B cell (primary cell): ENCODE results near the gene DNAL1.

ENCODE experiments used
- EZH2 ChIP-seq: IDR thresholded peaks from 2 replicates; pipeline ENCODE4 v1.6.1; 2012; ENCODE audit warnings: borderline replicate concordance, low read depth, mild to moderate bottlenecking, moderate library complexity, low read length; ENCODE audit not compliant: insufficient read depth, poor library complexity, severe bottlenecking
- TF ChIP-seq, protein P1 (sequence below): fragments of 200-600 bp; IDR thresholded peaks from one replicate; pipeline ENCODE4 v1.8.0; 2022; ENCODE audit warnings: antibody characterized with exemption, mild to moderate bottlenecking

DNA sequence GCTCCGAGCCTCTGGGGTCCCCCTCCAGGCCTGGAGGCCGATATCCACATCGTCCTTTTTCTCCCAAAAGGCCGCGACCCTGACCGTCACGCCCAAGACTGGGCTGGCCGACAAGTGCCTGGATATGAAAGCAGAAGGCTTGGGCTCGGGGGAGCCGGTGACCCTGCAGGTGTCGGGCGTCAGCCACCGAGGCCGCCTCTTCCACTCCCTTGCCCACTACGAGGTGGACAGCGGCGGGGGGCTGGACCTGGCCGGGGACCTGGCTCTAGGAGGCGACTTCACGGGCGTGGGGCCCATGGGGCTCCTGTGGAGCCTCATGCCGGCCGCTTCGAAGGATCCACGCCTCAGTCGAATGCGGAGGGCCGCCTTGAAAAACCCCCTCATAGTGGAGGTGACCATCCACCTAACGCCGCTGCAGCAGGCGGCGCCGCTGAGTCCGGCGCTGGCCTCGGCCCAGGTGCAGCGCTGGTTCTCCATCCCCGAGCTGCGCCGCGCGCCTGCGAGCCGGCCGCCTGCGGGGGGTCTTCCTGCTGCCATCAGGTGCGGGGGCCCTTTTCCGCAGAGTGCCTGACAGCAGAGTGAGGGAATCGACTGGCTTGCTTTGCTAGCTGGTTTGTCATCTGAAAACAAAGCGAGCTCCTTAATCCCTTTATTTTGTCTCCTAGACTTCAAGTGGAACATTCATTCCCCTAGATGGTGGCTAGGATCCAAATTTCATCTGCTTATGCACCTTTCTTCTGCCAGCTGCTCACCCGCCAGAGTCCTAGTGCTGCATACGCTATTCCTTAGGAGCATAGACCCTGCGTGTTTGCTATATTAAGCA is 10.6 kb upstream of the DNAL1 start:
- TF ChIP-seq, protein P1, sequence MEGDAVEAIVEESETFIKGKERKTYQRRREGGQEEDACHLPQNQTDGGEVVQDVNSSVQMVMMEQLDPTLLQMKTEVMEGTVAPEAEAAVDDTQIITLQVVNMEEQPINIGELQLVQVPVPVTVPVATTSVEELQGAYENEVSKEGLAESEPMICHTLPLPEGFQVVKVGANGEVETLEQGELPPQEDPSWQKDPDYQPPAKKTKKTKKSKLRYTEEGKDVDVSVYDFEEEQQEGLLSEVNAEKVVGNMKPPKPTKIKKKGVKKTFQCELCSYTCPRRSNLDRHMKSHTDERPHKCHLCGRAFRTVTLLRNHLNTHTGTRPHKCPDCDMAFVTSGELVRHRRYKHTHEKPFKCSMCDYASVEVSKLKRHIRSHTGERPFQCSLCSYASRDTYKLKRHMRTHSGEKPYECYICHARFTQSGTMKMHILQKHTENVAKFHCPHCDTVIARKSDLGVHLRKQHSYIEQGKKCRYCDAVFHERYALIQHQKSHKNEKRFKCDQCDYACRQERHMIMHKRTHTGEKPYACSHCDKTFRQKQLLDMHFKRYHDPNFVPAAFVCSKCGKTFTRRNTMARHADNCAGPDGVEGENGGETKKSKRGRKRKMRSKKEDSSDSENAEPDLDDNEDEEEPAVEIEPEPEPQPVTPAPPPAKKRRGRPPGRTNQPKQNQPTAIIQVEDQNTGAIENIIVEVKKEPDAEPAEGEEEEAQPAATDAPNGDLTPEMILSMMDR: no peak
- TF ChIP-seq EZH2: no peak
